Endothelial cell (in vitro differentiated cells): Measurements from ENCODE around the gene C4orf46. TPM values are rescaled to one million over a fixed set of nuclear protein-coding genes. Genes with fewer than 3 reads are reported as not detected.

ENCODE experiments used
- DNase-seq: peaks from one replicate; pipeline ENCODE4 v3.0.0; 2021; ENCODE audit warnings: low spot score
- H3K27ac Mint-ChIP-seq: one replicate; pipeline ENCODE4 v1.8.0; 2021; ENCODE audit warnings: mixed read lengths, inconsistent platforms; ENCODE audit not compliant: unreplicated experiment
- H3K27me3 Mint-ChIP-seq: one replicate; pipeline ENCODE4 v1.8.0; 2021; ENCODE audit warnings: mild to moderate bottlenecking, moderate library complexity, mixed read lengths, inconsistent platforms; ENCODE audit not compliant: unreplicated experiment
- H3K36me3 Mint-ChIP-seq: one replicate; pipeline ENCODE4 v1.8.0; 2021; ENCODE audit warnings: mild to moderate bottlenecking, low read depth, mixed read lengths, inconsistent platforms; ENCODE audit not compliant: unreplicated experiment
- H3K4me1 Mint-ChIP-seq: one replicate; pipeline ENCODE4 v1.8.0; 2021; ENCODE audit warnings: mild to moderate bottlenecking, mixed read lengths, inconsistent platforms; ENCODE audit not compliant: unreplicated experiment
- H3K4me3 Mint-ChIP-seq: one replicate; pipeline ENCODE4 v1.8.0; 2021; ENCODE audit warnings: mild to moderate bottlenecking, mixed read lengths, inconsistent platforms; ENCODE audit not compliant: unreplicated experiment
- H3K9me3 Mint-ChIP-seq: one replicate; pipeline ENCODE4 v1.8.0; 2021; ENCODE audit warnings: mixed read lengths, inconsistent platforms; ENCODE audit not compliant: unreplicated experiment
- CTCF ChIP-seq: fragments of 200-600 bp; sonication (generic); IDR thresholded peaks from one replicate; pipeline ENCODE4 v1.5.0; 2021; ENCODE audit warnings: antibody characterized with exemption; ENCODE audit not compliant: unreplicated experiment
- total RNA-seq: library from RNA; stranded (reverse); fragmentation: NEBNext Ultra II Directional; extraction: Animal tissue kit (Norgen Biotek cat#: 25700); gene quantifications from one replicate; pipeline ENCODE4 v1.2.1, GENCODE V29; 2021; ENCODE audit not compliant: unreplicated experiment

C4orf46 gene
- total RNA-seq, 1 donor from 2014 or later: 7.0 TPM

- Mint-ChIP-seq H3K27me3 (peaks cover 1% of the 10 kb centered on the region), H3K9me3 (no peaks in the 10 kb centered on the region), H3K4me3 (no peak overlapping the region), H3K27ac (no peak overlapping the region), H3K36me3 (no peaks in the 10 kb centered on the region), H3K4me1 (peaks cover 25% of the 10 kb centered on the region)
- TF ChIP-seq CTCF: no peak
- no peak for DNase-seq
Measured at GRCh38 chr4:158688813-158689212, 17.1 kb upstream of the C4orf46 start.

- no peak for TF ChIP-seq CTCF
- no peak overlapping the region for H3K4me3 Mint-ChIP-seq
- peaks cover 1% of the 10 kb centered on the region for H3K27me3 Mint-ChIP-seq
- no peak overlapping the region for H3K27ac Mint-ChIP-seq
- no peak for DNase-seq
- H3K4me1 Mint-ChIP-seq: peaks cover 11% of the 10 kb centered on the region
- no peaks in the 10 kb centered on the region for H3K36me3 Mint-ChIP-seq
- H3K9me3 Mint-ChIP-seq: no peaks in the 10 kb centered on the region
Measured at GRCh38 chr4:158682066-158682465, 10.4 kb upstream of the C4orf46 start.

- no peak for TF ChIP-seq CTCF
- Mint-ChIP-seq H3K4me3 (no peak overlapping the region), H3K9me3 (no peaks in the 10 kb centered on the region), H3K27ac (no peak overlapping the region), H3K4me1 (peaks cover 7% of the 10 kb centered on the region), H3K36me3 (no peaks in the 10 kb centered on the region), H3K27me3 (no peaks in the 10 kb centered on the region)
- no peak for DNase-seq
Measured at GRCh38 chr4:158681629-158682028, 9.9 kb upstream of the C4orf46 start.

GRCh38 chr4:158678767-158679166 is 7.1 kb upstream of the C4orf46 start:
- TF ChIP-seq CTCF: no peak
- H3K27ac Mint-ChIP-seq: no peak overlapping the region
- H3K27me3 Mint-ChIP-seq: no peaks in the 10 kb centered on the region
- no peaks in the 10 kb centered on the region for H3K9me3 Mint-ChIP-seq
- H3K36me3 Mint-ChIP-seq: no peaks in the 10 kb centered on the region
- no peaks in the 10 kb centered on the region for H3K4me1 Mint-ChIP-seq
- no peak overlapping the region for H3K4me3 Mint-ChIP-seq
- DNase-seq: no peak

DNA sequence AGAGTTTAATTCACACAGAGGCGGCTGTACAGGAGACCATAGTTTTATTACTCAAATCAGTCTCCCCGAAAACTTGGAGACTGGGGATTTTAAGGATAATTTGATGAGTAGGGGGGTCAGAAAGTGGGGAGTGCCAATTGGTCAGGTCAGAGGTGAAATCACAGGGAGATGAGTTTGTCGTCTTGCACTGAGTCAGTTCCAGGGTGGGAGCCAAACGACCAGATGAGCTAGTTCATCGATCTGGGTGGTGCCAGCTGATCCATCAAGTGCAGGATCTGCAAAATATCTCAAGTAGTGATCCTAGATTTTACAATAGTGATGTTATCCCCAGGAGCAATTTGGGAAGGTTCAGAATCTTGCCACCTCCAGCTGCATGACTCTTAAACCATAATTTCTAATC is 4.4 kb upstream of the C4orf46 start:
- Mint-ChIP-seq H3K9me3 (no peaks in the 10 kb centered on the region), H3K4me3 (no peak overlapping the region), H3K4me1 (peaks cover 6% of the 10 kb centered on the region), H3K27me3 (peaks cover under 1% of the 10 kb centered on the region), H3K36me3 (no peaks in the 10 kb centered on the region), H3K27ac (no peak overlapping the region)
- TF ChIP-seq CTCF: no peak
- DNase-seq: no peak
